Endodermal cell (in vitro differentiated cells): ENCODE measurements around the gene FAM219B. TPM values are rescaled to one million over a fixed set of nuclear protein-coding genes. Genes with fewer than 3 reads are reported as not detected.

ENCODE experiments used
- DNase-seq: peaks from one replicate; pipeline ENCODE4 v3.0.0-alpha.2; 2017
- H3K27ac ChIP-seq: 2 replicates; pipeline ENCODE4 v1.5.1; 2013; ENCODE audit warnings: mild to moderate bottlenecking, low read depth, low read length, moderate library complexity
- H3K27me3 ChIP-seq: 2 replicates; pipeline ENCODE4 v1.6.1; 2013; ENCODE audit warnings: mild to moderate bottlenecking, low read length, moderate library complexity; ENCODE audit not compliant: insufficient read depth, control insufficient read depth, poor library complexity, severe bottlenecking
- H3K36me3 ChIP-seq: 2 replicates; pipeline ENCODE4 v1.7.0; 2013; ENCODE audit warnings: mild to moderate bottlenecking, low read length, moderate library complexity; ENCODE audit not compliant: control insufficient read depth, insufficient read depth
- H3K4me1 ChIP-seq: one replicate; pipeline ENCODE4 v1.7.0; 2013; ENCODE audit warnings: low read length; ENCODE audit not compliant: control insufficient read depth, insufficient read depth
- H3K4me3 ChIP-seq: 2 replicates; pipeline ENCODE4 v1.5.1; 2013; ENCODE audit warnings: mild to moderate bottlenecking, low read length, moderate library complexity
- H3K9ac ChIP-seq: 2 replicates; pipeline ENCODE4 v1.6.1; 2013; ENCODE audit warnings: mild to moderate bottlenecking, low read length, moderate library complexity; ENCODE audit not compliant: poor library complexity, severe bottlenecking; ENCODE audit errors: extremely low read depth
- H3K9me3 ChIP-seq: 2 replicates; pipeline ENCODE4 v1.6.1; 2013; ENCODE audit warnings: mild to moderate bottlenecking, low read length, moderate library complexity; ENCODE audit not compliant: control insufficient read depth
- H3K27ac Mint-ChIP-seq: 2 replicates; pipeline ENCODE4 v1.8.0; 2020; ENCODE audit warnings: mixed read lengths
- H3K27me3 Mint-ChIP-seq: 2 replicates; pipeline ENCODE4 v1.8.0; 2021; ENCODE audit warnings: mild to moderate bottlenecking, mixed read lengths; ENCODE audit not compliant: insufficient read depth
- H3K36me3 Mint-ChIP-seq: 2 replicates; pipeline ENCODE4 v1.8.0; 2020; ENCODE audit warnings: low read depth, mixed read lengths
- H3K4me1 Mint-ChIP-seq: 2 replicates; pipeline ENCODE4 v1.8.0; 2020; ENCODE audit warnings: mixed read lengths
- H3K4me3 Mint-ChIP-seq: 2 replicates; pipeline ENCODE4 v1.8.0; 2020; ENCODE audit warnings: mild to moderate bottlenecking, moderate library complexity, mixed read lengths
- H3K9me3 Mint-ChIP-seq: 2 replicates; pipeline ENCODE4 v1.8.0; 2020; ENCODE audit warnings: mild to moderate bottlenecking, mixed read lengths
- WGBS, 2 experiments: methylation state at CpG; one replicate each; pipeline versions ENCODE4 v1.1.5 to v1.1.7; 2013; ENCODE audit warnings: missing lambda C conversion rate in 2 of 2, mixed read lengths in 1 of 2; ENCODE audit not compliant: insufficient coverage in 1 of 2, insufficient read length in 1 of 2; 5-methylcytosine and 5-hydroxymethylcytosine counted together
- long read RNA-seq, 4 experiments: library from polyadenylated mRNA in 2 of 4; library from RNA in 1 of 4; library from capped mRNA in 1 of 4; stranded (forward) in 3 of 4; unstranded in 1 of 4; transcript quantifications; one replicate each; pipeline ENCODE4 v2.0.0, GENCODE V29; 2020 to 2021; ENCODE audit warnings: inconsistent platforms in 1 of 4
- polyA plus RNA-seq, 2 experiments: library from polyadenylated mRNA; stranded (reverse); fragments of 50-300 nt; gene quantifications; one replicate each; pipeline ENCODE4 v1.2.3, GENCODE V29; 2013
- total RNA-seq, 2 donors: library from RNA; stranded (reverse); fragmentation: NEBNext Ultra II Directional in 1 of 2; extraction: Animal tissue kit (Norgen Biotek cat#: 25700) in 1 of 2; gene quantifications; 2 replicates in 1 of 2; 3 replicates in 1 of 2; pipeline ENCODE4 v1.2.1, GENCODE V29; 2021
- TF ChIP-seq, protein P1 (sequence below): fragments of 200-600 bp; sonication (generic); conservative IDR thresholded peaks from 2 replicates; pipeline ENCODE4 v1.5.0; 2021; ENCODE audit warnings: antibody characterized with exemption, mild to moderate bottlenecking

Gene FAM219B, protein sequence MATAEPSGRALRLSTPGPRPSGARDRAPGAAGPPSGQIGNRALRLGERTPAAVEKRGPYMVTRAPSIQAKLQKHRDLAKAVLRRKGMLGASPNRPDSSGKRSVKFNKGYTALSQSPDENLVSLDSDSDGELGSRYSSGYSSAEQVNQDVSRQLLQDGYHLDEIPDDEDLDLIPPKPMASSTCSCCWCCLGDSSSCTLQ
- 100 to 1,000 TPM; 109 to 112 TPM for total RNA-seq
- 75.1 TPM for polyA plus RNA-seq (2013, experiment 1 of 2)
- 64.5 TPM for polyA plus RNA-seq (2013, experiment 2 of 2)
- long read RNA-seq, experiment 1, partial matches to known transcripts = 0 of 12 reads
- long read RNA-seq, experiment 1, other reads (novel, unspliced or antisense) = 8 of 12 reads
- long read RNA-seq, experiment 2, transcript FAM219B-202 (5 exons, 587 nt) = minor isoform, 7 of 76 reads
- long read RNA-seq, experiment 2, transcript FAM219B-201 (5 exons, 3,550 nt) = major isoform, 21 of 76 reads
- long read RNA-seq, experiment 2, partial matches to known transcripts = 6 of 76 reads
- long read RNA-seq, experiment 2, other reads (novel, unspliced or antisense) = 33 of 76 reads
- long read RNA-seq, experiment 3, full-length matches to known transcripts = 74 of 118 reads
- long read RNA-seq, experiment 3, partial matches to known transcripts = 10 of 118 reads
- long read RNA-seq, experiment 3, other reads (novel, unspliced or antisense) = 34 of 118 reads
- long read RNA-seq, experiment 4, partial matches to known transcripts = 0 of 9 reads
- long read RNA-seq, experiment 4, other reads (novel, unspliced or antisense) = 6 of 9 reads

DNA sequence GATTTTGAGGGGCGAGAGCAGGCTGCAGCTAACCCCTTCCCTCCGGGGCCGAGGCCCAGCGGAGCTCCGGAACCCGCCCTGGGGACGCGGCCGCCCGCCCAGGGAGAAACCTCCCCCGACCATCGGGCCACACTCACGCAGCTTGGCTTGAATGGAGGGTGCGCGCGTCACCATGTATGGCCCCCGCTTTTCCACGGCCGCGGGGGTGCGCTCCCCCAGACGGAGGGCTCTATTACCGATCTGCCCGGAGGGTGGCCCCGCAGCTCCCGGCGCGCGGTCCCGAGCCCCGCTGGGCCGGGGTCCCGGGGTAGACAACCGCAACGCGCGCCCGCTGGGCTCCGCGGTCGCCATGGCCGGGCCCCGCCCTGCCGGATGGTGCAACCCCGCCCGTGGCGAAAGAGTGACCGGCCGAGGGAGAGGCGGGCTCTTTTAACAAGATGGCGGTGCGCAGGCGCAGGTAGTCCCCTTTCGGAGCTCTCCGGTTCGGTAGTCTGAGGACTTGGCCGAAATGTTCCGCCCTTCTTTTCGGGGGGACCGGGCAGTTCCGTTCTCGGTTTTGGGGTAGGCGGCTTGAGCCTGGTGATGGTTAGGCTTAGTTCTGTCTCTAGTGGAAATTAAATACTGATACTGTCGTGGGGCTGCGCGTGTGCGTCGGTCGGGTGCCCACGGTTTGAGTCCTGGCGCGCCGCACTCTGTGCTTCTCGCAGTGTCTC, at the start of gene FAM219B:
FAM219B (minus strand) TSS at position 402 of the 713 bp plus-strand sequence; CDS start at position 351, 51 bp downstream.
- H3K4me3 Mint-ChIP-seq = peak within 1 kb of the TSS; percentile 96
- H3K4me1 ChIP-seq = peaks cover 10% of the 10 kb centered on the region
- H3K36me3 ChIP-seq = peaks cover 43% of the 10 kb centered on the region
- no peaks in the 10 kb centered on the region for H3K9me3 ChIP-seq
- H3K27ac ChIP-seq = peak within 1 kb of the TSS; percentile 66
- peak within 1 kb of the TSS; percentile 78 for H3K9ac ChIP-seq
- H3K27ac Mint-ChIP-seq = peak within 1 kb of the TSS; percentile 97
- no peaks in the 10 kb centered on the region for H3K27me3 ChIP-seq
- TF ChIP-seq, protein P1, sequence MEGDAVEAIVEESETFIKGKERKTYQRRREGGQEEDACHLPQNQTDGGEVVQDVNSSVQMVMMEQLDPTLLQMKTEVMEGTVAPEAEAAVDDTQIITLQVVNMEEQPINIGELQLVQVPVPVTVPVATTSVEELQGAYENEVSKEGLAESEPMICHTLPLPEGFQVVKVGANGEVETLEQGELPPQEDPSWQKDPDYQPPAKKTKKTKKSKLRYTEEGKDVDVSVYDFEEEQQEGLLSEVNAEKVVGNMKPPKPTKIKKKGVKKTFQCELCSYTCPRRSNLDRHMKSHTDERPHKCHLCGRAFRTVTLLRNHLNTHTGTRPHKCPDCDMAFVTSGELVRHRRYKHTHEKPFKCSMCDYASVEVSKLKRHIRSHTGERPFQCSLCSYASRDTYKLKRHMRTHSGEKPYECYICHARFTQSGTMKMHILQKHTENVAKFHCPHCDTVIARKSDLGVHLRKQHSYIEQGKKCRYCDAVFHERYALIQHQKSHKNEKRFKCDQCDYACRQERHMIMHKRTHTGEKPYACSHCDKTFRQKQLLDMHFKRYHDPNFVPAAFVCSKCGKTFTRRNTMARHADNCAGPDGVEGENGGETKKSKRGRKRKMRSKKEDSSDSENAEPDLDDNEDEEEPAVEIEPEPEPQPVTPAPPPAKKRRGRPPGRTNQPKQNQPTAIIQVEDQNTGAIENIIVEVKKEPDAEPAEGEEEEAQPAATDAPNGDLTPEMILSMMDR = no peak
- H3K4me1 Mint-ChIP-seq = peaks cover 17% of the 10 kb centered on the region
- no peaks in the 10 kb centered on the region for H3K9me3 Mint-ChIP-seq
- WGBS, 2 experiments = 0 to 1% methylated on average over 30 to 74 of the region's 74 CpGs
- peak within 1 kb of the TSS; percentile 87 for H3K4me3 ChIP-seq
- peaks cover 54% of the 10 kb centered on the region for H3K36me3 Mint-ChIP-seq
- peak; percentile 96 for DNase-seq
- H3K27me3 Mint-ChIP-seq = no peaks in the 10 kb centered on the region

DNA sequence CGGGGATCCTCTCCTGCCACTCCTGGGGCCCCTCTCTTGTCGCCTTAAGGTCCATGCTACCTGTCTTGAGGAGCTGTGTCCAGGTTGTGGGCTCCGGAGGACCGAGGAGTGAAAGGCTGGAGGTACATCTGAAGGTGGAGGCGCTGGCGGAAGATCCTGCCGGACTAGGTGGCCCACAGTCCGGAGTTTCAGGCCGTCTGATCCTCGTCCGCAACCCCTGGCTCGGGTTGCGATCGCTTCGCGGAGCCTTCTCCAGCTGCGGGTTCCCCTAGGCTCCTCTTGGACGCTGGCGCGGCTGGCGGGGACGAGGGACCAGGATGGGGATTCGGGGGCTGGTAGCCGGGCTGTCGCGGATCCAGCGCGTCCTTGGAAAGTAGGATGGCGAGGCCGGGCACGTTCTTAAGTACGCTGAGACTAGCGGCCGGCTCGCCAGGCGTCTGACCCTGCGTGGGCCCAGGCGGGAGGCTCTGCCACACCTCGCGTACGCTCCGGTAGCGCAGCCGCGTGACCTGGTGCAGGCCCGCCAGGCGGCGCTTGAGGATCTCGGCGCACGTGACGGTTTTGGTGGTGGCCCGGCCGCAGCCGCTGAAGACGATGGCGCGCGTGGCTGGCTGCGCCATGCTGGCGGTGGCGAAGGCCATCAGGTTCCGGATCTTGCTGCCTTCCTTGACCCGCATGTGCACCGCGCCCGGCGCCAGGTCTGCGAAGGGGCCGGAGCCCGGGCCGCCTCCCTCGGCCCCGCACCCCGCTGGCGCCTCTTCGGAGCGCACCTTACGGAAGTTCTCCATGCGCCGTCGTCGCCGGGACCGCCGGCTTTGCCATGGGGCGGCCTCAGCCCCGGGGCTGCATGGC, 49.4 kb upstream of the FAM219B start:
- Histone ChIP-seq H3K4me1 (peaks cover 12% of the 10 kb centered on the region), H3K9me3 (no peaks in the 10 kb centered on the region), H3K27ac (no peak overlapping the region), H3K27me3 (peaks cover 50% of the 10 kb centered on the region), H3K36me3 (no peaks in the 10 kb centered on the region), H3K9ac (peak overlapping the region; percentile 34), H3K4me3 (peak overlapping the region; percentile 86)
- H3K4me3 Mint-ChIP-seq = peak overlapping the region; percentile 63
- TF ChIP-seq, protein P1 = peak; percentile 66
- H3K4me1 Mint-ChIP-seq = peaks cover 25% of the 10 kb centered on the region
- peaks cover 58% of the 10 kb centered on the region for H3K27me3 Mint-ChIP-seq
- no peak overlapping the region for H3K27ac Mint-ChIP-seq
- DNase-seq = peak; percentile 86
- no peaks in the 10 kb centered on the region for H3K36me3 Mint-ChIP-seq
- no peaks in the 10 kb centered on the region for H3K9me3 Mint-ChIP-seq
- WGBS, 2 experiments = 5 to 7% methylated on average over 55 to 88 of the region's 88 CpGs
